Measurements from ENCODE around the gene EIF4H. TPM values are rescaled to one million over a fixed set of nuclear protein-coding genes. Genes with fewer than 3 reads are reported as not detected.
"Not testable (repeated sequence)": the region's sequence is repeated elsewhere in the genome, so short reads cannot be mapped to it uniquely, and the experiment has no call there.

Gene EIF4H
- total RNA-seq, 1 donor from 2014 or later = 308 TPM

GRCh38 chr7:74197449-74198124 is 23.4 kb downstream of the EIF4H start:
- no peak for DNase-seq (ENCODE audit: low read depth)

- no peak for DNase-seq (ENCODE audit: low read depth)
These were observed 25.6 kb downstream of the EIF4H start for GRCh38 chr7:74199551-74200355.

GRCh38 chr7:74202841-74203556 is 28.8 kb downstream of the EIF4H start:
- peak; percentile 96 for DNase-seq (ENCODE audit: low read depth)

- no peak for DNase-seq (ENCODE audit: low read depth)
These were observed 29.9 kb downstream of the EIF4H start for GRCh38 chr7:74203956-74204618.

- DNase-seq (ENCODE audit: low read depth) = not testable (repeated sequence)
These were observed 31.9 kb downstream of the EIF4H start for GRCh38 chr7:74206052-74206451.

GRCh38 chr7:74206589-74207120 is 32.5 kb downstream of the EIF4H start:
- DNase-seq (ENCODE audit: low read depth) = peak; percentile 87

- no peak for DNase-seq (ENCODE audit: low read depth)
These were observed 33.4 kb downstream of the EIF4H start for GRCh38 chr7:74207586-74207985.

- not testable (repeated sequence) for DNase-seq (ENCODE audit: low read depth)
These were observed 34.1 kb downstream of the EIF4H start for GRCh38 chr7:74208241-74208640.

- no peak for DNase-seq (ENCODE audit: low read depth)
These were observed 38.5 kb downstream of the EIF4H start for GRCh38 chr7:74212661-74213060.

GRCh38 chr7:74214816-74215630 is 40.9 kb downstream of the EIF4H start:
- DNase-seq (ENCODE audit: low read depth) = no peak

GRCh38 chr7:74215921-74216320 is 41.8 kb downstream of the EIF4H start:
- DNase-seq (ENCODE audit: low read depth) = no peak

GRCh38 chr7:74216361-74216761 is 42.2 kb downstream of the EIF4H start:
- DNase-seq (ENCODE audit: low read depth) = no peak

GRCh38 chr7:74217455-74218342 is 43.5 kb downstream of the EIF4H start:
- DNase-seq (ENCODE audit: low read depth) = no peak

GRCh38 chr7:74218343-74218698 is 44.2 kb downstream of the EIF4H start:
- no peak for DNase-seq (ENCODE audit: low read depth)

- no peak for DNase-seq (ENCODE audit: low read depth)
These were observed 45.3 kb downstream of the EIF4H start for GRCh38 chr7:74219416-74219815.

GRCh38 chr7:74220229-74220628 is 46.1 kb downstream of the EIF4H start:
- DNase-seq (ENCODE audit: low read depth) = no peak

GRCh38 chr7:74221713-74222112 is 47.6 kb downstream of the EIF4H start:
- DNase-seq (ENCODE audit: low read depth) = no peak

GRCh38 chr7:74222851-74223710 is 48.9 kb downstream of the EIF4H start:
- DNase-seq (ENCODE audit: low read depth) = no peak
